IMR-90 (cell line): ENCODE measurements around the gene GP1BA. TPM values are rescaled to one million over a fixed set of nuclear protein-coding genes. Genes with fewer than 3 reads are reported as not detected.
A peak's percentile ranks its signal among the peaks of the same experiment; 100 is the strongest.

ENCODE experiments used
- ATAC-seq: fragments of 200-7000 bp; cut with Tn5 transposase; 2 replicates; pipeline ENCODE4 v1.9.1; 2020; ENCODE audit warnings: low read depth, mild to moderate bottlenecking, moderate library complexity
- BruUV-seq: library from RNA; stranded (reverse); fragments of 400-500 nt; replicated peaks from 2 replicates; lab custom pipeline; 2021; lab: Mats Ljungman, UMichigan
- CTCF ChIA-PET: fragments of 300-600 bp; formaldehyde crosslinking; extraction: SDS; loops from one replicate; lab custom pipeline; 2021; ENCODE audit warnings: antibody characterized with exemption; lab: Yijun Ruan, JAX
- POLR2A ChIA-PET: fragments of 300-600 bp; sonication (Branson Sonifier 250); formaldehyde crosslinking; loops from one replicate; lab custom pipeline; 2022; ENCODE audit warnings: antibody characterized with exemption; ENCODE audit not compliant: unreplicated experiment; lab: Charles Lee
- DNase-seq: peaks from one replicate; pipeline ENCODE4 v3.0.0; 2013
- H2AFZ ChIP-seq: replicated peaks from 2 replicates; pipeline ENCODE3; 2013; ENCODE audit warnings: low read length, mild to moderate bottlenecking; ENCODE audit not compliant: poor library complexity
- H2AK5ac ChIP-seq: 2 replicates; pipeline ENCODE4 v1.6.1; 2013; ENCODE audit warnings: low read depth, low read length, inconsistent platforms
- H2AK9ac ChIP-seq: replicated peaks from 2 replicates; pipeline ENCODE3; 2013; ENCODE audit warnings: mild to moderate bottlenecking, low read depth, low read length, moderate library complexity; ENCODE audit not compliant: poor library complexity
- H2BK120ac ChIP-seq: 2 replicates; pipeline ENCODE4 v1.6.1; 2013; ENCODE audit warnings: low read depth, low read length, inconsistent platforms
- H2BK15ac ChIP-seq: 3 replicates; pipeline ENCODE4 v1.6.1; 2013; ENCODE audit warnings: low read depth, low read length, inconsistent platforms
- H2BK20ac ChIP-seq: 2 replicates; pipeline ENCODE4 v1.6.1; 2013; ENCODE audit warnings: low read depth, mild to moderate bottlenecking, inconsistent platforms, low read length, moderate library complexity
- H2BK5ac ChIP-seq: 2 replicates; pipeline ENCODE4 v1.6.1; 2013; ENCODE audit warnings: mild to moderate bottlenecking, low read depth, low read length, inconsistent platforms; ENCODE audit not compliant: poor library complexity, severe bottlenecking
- H3K14ac ChIP-seq: replicated peaks from 2 replicates; pipeline ENCODE4 v1.6.1; 2013; ENCODE audit warnings: low read depth, low read length, inconsistent platforms
- H3K18ac ChIP-seq: 2 replicates; pipeline ENCODE4 v1.6.1; 2013; ENCODE audit warnings: low read depth, low read length, control low read depth
- H3K23ac ChIP-seq: 2 replicates; pipeline ENCODE4 v1.6.1; 2013; ENCODE audit warnings: low read depth, low read length, inconsistent platforms
- H3K27ac ChIP-seq: 2 replicates; pipeline ENCODE4 v1.5.1; 2013; ENCODE audit warnings: mild to moderate bottlenecking, control low read depth, low read length; ENCODE audit not compliant: insufficient read depth
- H3K27me3 ChIP-seq: 2 replicates; pipeline ENCODE4 v1.6.1; 2013; ENCODE audit warnings: low read length; ENCODE audit not compliant: control insufficient read depth, insufficient read depth
- H3K36me3 ChIP-seq: 2 replicates; pipeline ENCODE4 v1.6.1; 2013; ENCODE audit warnings: low read length, mixed read lengths; ENCODE audit not compliant: control insufficient read depth, insufficient read depth
- H3K4ac ChIP-seq: 2 replicates; pipeline ENCODE4 v1.6.1; 2013; ENCODE audit warnings: low read depth, low read length, inconsistent platforms
- H3K4me1 ChIP-seq: 2 replicates; pipeline ENCODE4 v1.6.1; 2013; ENCODE audit warnings: low read length, mixed read lengths; ENCODE audit not compliant: control insufficient read depth, insufficient read depth
- H3K4me2 ChIP-seq: 2 replicates; pipeline ENCODE4 v1.6.1; 2013; ENCODE audit warnings: low read depth, mild to moderate bottlenecking, control low read depth, low read length, moderate library complexity
- H3K4me3 ChIP-seq: 2 replicates; pipeline ENCODE4 v1.5.1; 2013; ENCODE audit warnings: low read depth, mild to moderate bottlenecking, control low read depth, low read length, moderate library complexity; ENCODE audit not compliant: insufficient read depth
- H3K56ac ChIP-seq: 2 replicates; pipeline ENCODE4 v1.6.1; 2013; ENCODE audit warnings: low read length, inconsistent platforms; ENCODE audit not compliant: insufficient read depth; ENCODE audit errors: extremely low read depth
- H3K79me1 ChIP-seq, 2 experiments: 2 replicates each; pipeline ENCODE4 v1.6.1; 2013; ENCODE audit warnings: low read length in 2 of 2, inconsistent platforms in 1 of 2, low read depth in 1 of 2
- H3K9ac ChIP-seq: 2 replicates; pipeline ENCODE4 v1.6.1; 2013; ENCODE audit warnings: low read depth, low read length, control low read depth
- H3K9me1 ChIP-seq: 2 replicates; pipeline ENCODE4 v1.6.1; 2013; ENCODE audit warnings: low read length, inconsistent platforms; ENCODE audit not compliant: insufficient read depth
- H3K9me3 ChIP-seq: 2 replicates; pipeline ENCODE4 v1.6.1; 2013; ENCODE audit warnings: low read length; ENCODE audit not compliant: control insufficient read depth, insufficient read depth
- H4K20me1 ChIP-seq: 2 replicates; pipeline ENCODE4 v1.6.1; 2013; ENCODE audit warnings: low read length, inconsistent platforms; ENCODE audit not compliant: insufficient read depth
- H4K5ac ChIP-seq: 2 replicates; pipeline ENCODE4 v1.6.1; 2013; ENCODE audit warnings: mild to moderate bottlenecking, low read depth, low read length, control low read depth
- H4K8ac ChIP-seq, 2 experiments: 2 replicates each; pipeline ENCODE4 v1.6.1; 2013; ENCODE audit warnings: low read depth in 2 of 2, low read length in 2 of 2, control low read depth in 1 of 2, inconsistent platforms in 1 of 2
- H4K91ac ChIP-seq: 2 replicates; pipeline ENCODE4 v1.6.1; 2013; ENCODE audit warnings: low read depth, low read length, inconsistent platforms; ENCODE audit not compliant: insufficient read depth
- BHLHE40 ChIP-seq: fragments of 150-350 bp; IDR thresholded peaks from 2 replicates; pipeline ENCODE4 v1.6.1; 2016; ENCODE audit warnings: mild to moderate bottlenecking, low read depth, low read length
- FOS ChIP-seq: fragments of 150-350 bp; IDR thresholded peaks from 2 replicates; pipeline ENCODE4 v1.6.1; 2016; ENCODE audit warnings: low read depth, low read length
- MAZ ChIP-seq: IDR thresholded peaks from 2 replicates; pipeline ENCODE4 v1.6.1; 2012; ENCODE audit warnings: low read depth, mild to moderate bottlenecking, low read length, improper control_type of control experiment, moderate library complexity, borderline replicate concordance
- MXI1 ChIP-seq: IDR thresholded peaks from 2 replicates; pipeline ENCODE4 v1.6.1; 2012; ENCODE audit warnings: low read depth, mild to moderate bottlenecking, low read length, moderate library complexity, borderline replicate concordance
- POLR2A ChIP-seq: IDR thresholded peaks from 2 replicates; pipeline ENCODE4 v1.6.1; 2012; ENCODE audit warnings: mild to moderate bottlenecking, low read depth, low read length
- RCOR1 ChIP-seq: IDR thresholded peaks from 2 replicates; pipeline ENCODE4 v1.6.1; 2012; ENCODE audit warnings: mild to moderate bottlenecking, low read length, improper control_type of control experiment; ENCODE audit not compliant: insufficient replicate concordance
- WGBS, 2 experiments: methylation state at CpG; one replicate each; pipeline versions ENCODE4 v1.1.5 to v1.1.7; 2013; ENCODE audit warnings: missing lambda C conversion rate in 2 of 2; ENCODE audit not compliant: insufficient read length in 1 of 2; ENCODE audit errors: extremely low coverage in 2 of 2; 5-methylcytosine and 5-hydroxymethylcytosine counted together
- dilution Hi-C: fragments of 300-500 bp; cut with HindIII; formaldehyde crosslinking; loops from one replicate; pipeline ENCODE4 v1.14.3; 2018; ENCODE audit warnings: low sequenced_read_pairs; ENCODE audit not compliant: unreplicated experiment
- in situ Hi-C: fragments of 300-500 bp; cut with MboI; formaldehyde crosslinking; loops from 3 replicates; pipeline ENCODE4 v1.14.3; 2019; ENCODE audit warnings: low sequenced_read_pairs, inconsistent platforms, mixed read lengths
- intact Hi-C: fragments of 100-400 bp; cut with micrococcal nuclease; formaldehyde crosslinking; loops from 2 replicates; pipeline ENCODE4 v1.10.0; 2022
- polyA plus RNA-seq, 3 experiments: library from polyadenylated mRNA; depleted of rRNA; stranded (reverse); fragments of >200 nt; gene quantifications; 2 replicates each; pipeline ENCODE4 v1.2.3, GENCODE V29; 2012; ENCODE audit warnings: low replicate concordance in 1 of 3
- total RNA-seq: library from RNA; depleted of rRNA; stranded (reverse); fragments of >200 nt; gene quantifications from 2 replicates; pipeline ENCODE4 v1.2.3, GENCODE V29; 2012

The GP1BA gene
- total and polyA plus RNA-seq, 2 of the 4 experiments (the other 2 are of a cell fraction): not detected

- Histone ChIP-seq H3K4me1 (peaks cover 25% of the 10 kb centered on the region), H2AK9ac (peak overlapping the region; percentile 100), H2BK20ac (no peak overlapping the region), H3K4me3 (peak overlapping the region; percentile 98), H3K27ac (peak overlapping the region; percentile 96), H2BK5ac (peak overlapping the region; percentile 98), H3K4ac (peak overlapping the region; percentile 99), H3K79me1 (peaks cover 14 to 47% of the 10 kb centered on the region in 2 experiments; a peak in 3 of 4 replicates), H3K56ac (peak overlapping the region; percentile 94), H4K8ac (peak overlapping the region; percentile 95), H3K9me3 (no peaks in the 10 kb centered on the region), H2BK120ac (peak overlapping the region; percentile 76; the same call in 1 of the 2 replicates), H3K14ac (peak overlapping the region; percentile 100), H3K9ac (peak overlapping the region; percentile 97), H3K23ac (peak overlapping the region; percentile 75), H3K9me1 (peaks cover 19% of the 10 kb centered on the region; the same call in 1 of the 2 replicates), H2AFZ (peak overlapping the region; percentile 29), H4K20me1 (peaks cover 59% of the 10 kb centered on the region), H2AK5ac (peak overlapping the region; percentile 99), H3K36me3 (peaks cover 38% of the 10 kb centered on the region), H3K18ac (peak overlapping the region; percentile 82), H3K4me2 (peak overlapping the region; percentile 78), H2BK15ac (no peak overlapping the region), H4K5ac (peak overlapping the region; percentile 81), H3K27me3 (no peaks in the 10 kb centered on the region), H4K91ac (peak overlapping the region; percentile 95)
- 0% methylated on average over 4 of the region's 56 CpGs; no CpG with 5 or more reads in 1 of the 2 experiments for WGBS, 2 experiments
- DNase-seq (peak; percentile 53), ATAC-seq (peak; percentile 5)
- ChIA-PET CTCF (no interaction called here), POLR2A (interaction anchor here (1.0 to 3.5 kb wide), 3 partner anchors 19 to 83 kb away, joined by 6 to 19 read pairs (median 11); partner anchors contain the start of genes KIF1C and SPAG7)
- no TSS peak for BruUV-seq
- in situ Hi-C loops (no loop called here), intact Hi-C loops (loop anchor here (1.0 kb wide), 2 partner anchors 20 to 40 kb away; partner anchors contain the start of genes CAMTA2 and SPAG7), dilution Hi-C loops (no loop called here)
- TF ChIP-seq MAZ: peak; percentile 37; the same call in 1 of the 2 replicates
- TF ChIP-seq FOS: no peak
- TF ChIP-seq POLR2A: no peak
- TF ChIP-seq RCOR1: no peak
- peak; percentile 81 for TF ChIP-seq MXI1
- peak; percentile 53; the same call in 1 of the 2 replicates for TF ChIP-seq BHLHE40
Observed at GRCh38 chr17:4947411-4948165, 15.5 kb downstream of the GP1BA start.
